Breast epithelium (tissue), 3 donors: ENCODE results near the gene BTBD8.
"Not testable (repeated sequence)": the region's sequence is repeated elsewhere in the genome, so short reads cannot be mapped to it uniquely, and the experiment has no call there.

Source experiments
- POLR2A ChIP-seq: fragments of 450-650 bp; IDR thresholded peaks from one replicate; pipeline ENCODE4 v1.6.1; 2016; ENCODE audit warnings: antibody characterized with exemption, mild to moderate bottlenecking, moderate library complexity
- POLR2AphosphoS5 ChIP-seq, 3 donors: sonication (generic); formaldehyde crosslinking; IDR thresholded peaks; one replicate each; pipeline ENCODE4 v1.6.1; 2017; ENCODE audit warnings: antibody characterized with exemption in 3 of 3
- TF ChIP-seq, protein P1 (sequence below), 3 donors: fragments of 450-650 bp; IDR thresholded peaks; one replicate each; pipeline ENCODE4 v1.5.1; 2016 to 2017; ENCODE audit warnings: antibody characterized with exemption in 3 of 3, mild to moderate bottlenecking in 3 of 3, moderate library complexity in 3 of 3

DNA sequence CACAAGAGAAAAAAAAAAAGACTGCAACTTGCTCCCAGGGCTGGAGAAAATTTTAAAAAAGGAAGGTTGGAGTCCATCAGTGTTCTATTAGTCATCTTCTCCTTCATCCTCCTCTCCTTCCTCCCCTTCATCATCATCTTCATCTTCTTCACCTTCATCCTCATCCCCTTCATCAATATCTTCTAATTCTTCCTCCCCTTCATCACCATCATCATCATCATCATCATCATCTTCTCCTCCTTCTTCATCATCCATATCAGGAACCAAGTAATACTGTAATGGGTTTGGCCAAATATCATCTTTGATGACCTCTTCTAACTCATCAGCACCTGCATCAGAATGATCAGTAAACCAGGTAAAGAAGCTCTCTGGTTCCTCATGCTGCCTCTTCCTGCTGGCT is 5.7 kb upstream of the BTBD8 start:
- not testable (repeated sequence) for TF ChIP-seq POLR2AphosphoS5 (IDR thresholded peaks at IDR 0.05); POLR2A
- TF ChIP-seq, protein P1, sequence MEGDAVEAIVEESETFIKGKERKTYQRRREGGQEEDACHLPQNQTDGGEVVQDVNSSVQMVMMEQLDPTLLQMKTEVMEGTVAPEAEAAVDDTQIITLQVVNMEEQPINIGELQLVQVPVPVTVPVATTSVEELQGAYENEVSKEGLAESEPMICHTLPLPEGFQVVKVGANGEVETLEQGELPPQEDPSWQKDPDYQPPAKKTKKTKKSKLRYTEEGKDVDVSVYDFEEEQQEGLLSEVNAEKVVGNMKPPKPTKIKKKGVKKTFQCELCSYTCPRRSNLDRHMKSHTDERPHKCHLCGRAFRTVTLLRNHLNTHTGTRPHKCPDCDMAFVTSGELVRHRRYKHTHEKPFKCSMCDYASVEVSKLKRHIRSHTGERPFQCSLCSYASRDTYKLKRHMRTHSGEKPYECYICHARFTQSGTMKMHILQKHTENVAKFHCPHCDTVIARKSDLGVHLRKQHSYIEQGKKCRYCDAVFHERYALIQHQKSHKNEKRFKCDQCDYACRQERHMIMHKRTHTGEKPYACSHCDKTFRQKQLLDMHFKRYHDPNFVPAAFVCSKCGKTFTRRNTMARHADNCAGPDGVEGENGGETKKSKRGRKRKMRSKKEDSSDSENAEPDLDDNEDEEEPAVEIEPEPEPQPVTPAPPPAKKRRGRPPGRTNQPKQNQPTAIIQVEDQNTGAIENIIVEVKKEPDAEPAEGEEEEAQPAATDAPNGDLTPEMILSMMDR (IDR thresholded peaks at IDR 0.05): not testable (repeated sequence)
